Activated naive CD4-positive, alpha-beta T cell treated with anti-CD3 and anti-CD28 coated beads, Interleukin-2, amount 50 U/mL, for 16 hours (primary cell): Measurements from ENCODE around the gene ABCA2.
A peak's percentile ranks its signal among the peaks of the same experiment; 100 is the strongest.

ENCODE experiments used
- DNase-seq: peaks from one replicate; pipeline ENCODE4 v3.0.0-alpha.2; 2020

Gene ABCA2, protein sequence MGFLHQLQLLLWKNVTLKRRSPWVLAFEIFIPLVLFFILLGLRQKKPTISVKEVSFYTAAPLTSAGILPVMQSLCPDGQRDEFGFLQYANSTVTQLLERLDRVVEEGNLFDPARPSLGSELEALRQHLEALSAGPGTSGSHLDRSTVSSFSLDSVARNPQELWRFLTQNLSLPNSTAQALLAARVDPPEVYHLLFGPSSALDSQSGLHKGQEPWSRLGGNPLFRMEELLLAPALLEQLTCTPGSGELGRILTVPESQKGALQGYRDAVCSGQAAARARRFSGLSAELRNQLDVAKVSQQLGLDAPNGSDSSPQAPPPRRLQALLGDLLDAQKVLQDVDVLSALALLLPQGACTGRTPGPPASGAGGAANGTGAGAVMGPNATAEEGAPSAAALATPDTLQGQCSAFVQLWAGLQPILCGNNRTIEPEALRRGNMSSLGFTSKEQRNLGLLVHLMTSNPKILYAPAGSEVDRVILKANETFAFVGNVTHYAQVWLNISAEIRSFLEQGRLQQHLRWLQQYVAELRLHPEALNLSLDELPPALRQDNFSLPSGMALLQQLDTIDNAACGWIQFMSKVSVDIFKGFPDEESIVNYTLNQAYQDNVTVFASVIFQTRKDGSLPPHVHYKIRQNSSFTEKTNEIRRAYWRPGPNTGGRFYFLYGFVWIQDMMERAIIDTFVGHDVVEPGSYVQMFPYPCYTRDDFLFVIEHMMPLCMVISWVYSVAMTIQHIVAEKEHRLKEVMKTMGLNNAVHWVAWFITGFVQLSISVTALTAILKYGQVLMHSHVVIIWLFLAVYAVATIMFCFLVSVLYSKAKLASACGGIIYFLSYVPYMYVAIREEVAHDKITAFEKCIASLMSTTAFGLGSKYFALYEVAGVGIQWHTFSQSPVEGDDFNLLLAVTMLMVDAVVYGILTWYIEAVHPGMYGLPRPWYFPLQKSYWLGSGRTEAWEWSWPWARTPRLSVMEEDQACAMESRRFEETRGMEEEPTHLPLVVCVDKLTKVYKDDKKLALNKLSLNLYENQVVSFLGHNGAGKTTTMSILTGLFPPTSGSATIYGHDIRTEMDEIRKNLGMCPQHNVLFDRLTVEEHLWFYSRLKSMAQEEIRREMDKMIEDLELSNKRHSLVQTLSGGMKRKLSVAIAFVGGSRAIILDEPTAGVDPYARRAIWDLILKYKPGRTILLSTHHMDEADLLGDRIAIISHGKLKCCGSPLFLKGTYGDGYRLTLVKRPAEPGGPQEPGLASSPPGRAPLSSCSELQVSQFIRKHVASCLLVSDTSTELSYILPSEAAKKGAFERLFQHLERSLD (N-terminal part only)

DNA sequence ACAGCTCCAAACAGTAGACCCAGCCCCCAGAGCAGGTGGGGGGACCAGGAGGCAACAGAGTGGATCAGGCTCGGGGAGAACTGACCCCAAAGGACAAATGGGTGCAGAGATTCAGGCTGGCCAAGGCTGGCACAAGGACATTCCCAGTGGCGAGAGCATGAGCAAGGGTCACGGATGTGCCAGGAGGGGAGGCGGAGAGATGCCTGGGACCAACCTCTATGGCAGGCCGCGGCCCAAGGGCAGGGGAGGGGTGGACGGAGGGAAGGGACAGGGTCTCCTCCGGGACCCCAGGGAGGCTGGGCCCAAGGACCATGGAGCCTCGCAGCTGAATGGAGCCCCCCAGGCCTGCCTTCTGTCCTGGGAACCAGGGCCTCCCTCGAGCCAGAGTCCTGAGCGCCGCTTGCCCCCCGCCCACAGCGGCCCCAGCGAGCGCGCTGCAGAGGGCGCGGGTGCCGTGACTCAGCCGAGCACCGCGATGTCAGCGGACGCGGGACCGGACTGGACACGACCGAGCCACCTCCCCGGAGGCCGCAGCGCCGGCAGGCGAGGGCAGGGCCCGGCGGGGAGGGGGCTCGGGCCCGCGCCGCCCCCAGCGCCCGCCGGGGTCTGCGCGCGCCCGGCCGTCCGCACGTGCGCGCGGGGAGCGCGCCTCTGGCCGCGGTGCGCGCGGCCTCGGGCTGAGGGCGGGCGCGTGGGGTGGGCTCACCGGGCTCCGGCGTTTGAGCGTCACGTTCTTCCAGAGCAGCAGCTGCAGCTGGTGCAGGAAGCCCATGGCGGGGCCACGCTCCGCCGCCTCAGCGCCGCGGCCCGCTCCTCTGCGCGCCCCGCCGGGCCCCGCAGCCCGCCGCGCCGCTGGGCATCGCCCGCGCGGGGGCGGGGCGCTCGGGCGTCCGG is at the start of gene ABCA2:
Gene ABCA2 (minus strand): TSS at position 869 of the 894 bp plus-strand sequence. CDS start 97 bp downstream, at position 772.
- DNase-seq, result no peak

DNA sequence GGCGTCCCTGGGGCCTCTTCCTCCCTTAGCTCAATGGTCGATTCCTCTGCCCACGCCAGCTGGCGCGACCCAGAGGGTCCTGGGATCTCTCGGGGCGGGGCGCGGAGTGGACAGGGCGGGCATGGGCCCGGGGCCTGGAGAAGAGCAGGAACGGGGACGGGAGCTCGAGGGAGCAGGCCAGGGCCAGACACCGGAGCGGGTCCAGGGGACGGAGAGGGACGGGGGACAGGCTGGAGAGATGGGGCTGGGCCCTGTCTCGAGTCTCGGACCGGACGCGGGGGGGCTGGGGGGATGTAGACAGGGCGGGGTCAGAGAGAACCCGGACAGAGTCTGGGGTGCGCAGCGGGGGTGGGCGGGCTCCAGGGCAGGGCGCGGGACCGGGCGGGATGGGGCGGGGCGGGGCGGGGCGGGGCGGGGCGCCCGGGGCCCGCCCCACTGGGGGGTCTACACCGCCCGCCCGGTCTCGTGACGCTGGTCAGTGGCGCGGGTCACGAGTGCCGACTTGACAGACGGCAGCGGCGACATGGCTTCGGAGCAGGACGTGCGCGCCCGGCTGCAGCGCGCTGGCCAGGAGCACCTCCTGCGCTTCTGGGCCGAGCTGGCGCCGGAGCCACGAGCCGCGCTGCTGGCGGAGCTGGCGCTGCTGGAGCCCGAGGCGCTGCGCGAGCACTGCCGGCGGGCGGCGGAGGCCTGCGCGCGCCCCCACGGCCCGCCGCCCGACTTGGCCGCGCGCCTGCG is 49.1 kb upstream of the ABCA2 start, which contains the start of gene UAP1L1:
Gene UAP1L1 (plus strand): TSS at position 508 of the 738 bp plus-strand sequence. CDS start 16 bp downstream, at position 524.
- DNase-seq, result peak; percentile 45

GRCh38 chr9:137076636-137077009 is 48.6 kb upstream of the ABCA2 start:
- no peak for DNase-seq

- no peak for DNase-seq
Observed at GRCh38 chr9:137075275-137075775, 47.3 kb upstream of the ABCA2 start.

DNA sequence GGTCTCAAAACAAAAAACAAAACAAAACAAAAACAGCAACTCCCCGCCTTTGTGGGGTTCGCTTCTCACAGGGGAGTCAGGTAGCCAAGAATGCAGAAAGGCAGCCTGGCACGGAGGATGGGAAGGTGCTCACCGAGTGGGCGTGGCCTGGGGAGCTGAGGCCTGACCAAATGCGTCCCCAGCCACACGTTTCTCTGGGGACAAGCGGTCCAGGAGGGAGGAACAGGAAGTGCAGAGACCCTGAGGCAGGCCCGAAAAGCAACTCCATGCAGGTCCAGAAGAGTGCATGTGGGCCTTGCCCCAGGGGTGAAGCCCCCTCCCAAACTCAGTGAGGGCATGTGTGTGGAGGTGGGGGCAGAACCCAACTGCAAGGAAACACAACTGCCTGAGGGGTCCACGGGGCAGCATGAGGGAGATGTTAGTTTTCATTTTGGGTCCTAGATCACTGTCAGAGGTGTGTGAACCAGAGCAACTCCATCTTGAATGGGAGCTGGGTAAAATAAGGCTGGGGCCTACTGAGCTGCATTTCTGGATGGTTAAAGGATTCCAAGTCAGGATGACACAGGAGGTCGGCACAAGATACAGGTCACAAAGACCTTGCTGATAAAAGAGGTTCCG is 46.7 kb upstream of the ABCA2 start:
- no peak for DNase-seq

- no peak for DNase-seq
Observed at GRCh38 chr9:137073992-137074399, 46.0 kb upstream of the ABCA2 start.

- DNase-seq, result no peak
Observed at GRCh38 chr9:137071282-137071681, 43.2 kb upstream of the ABCA2 start.

- DNase-seq, result no peak
Observed at GRCh38 chr9:137070906-137071275, 42.9 kb upstream of the ABCA2 start.

- peak; percentile 85 for DNase-seq
Observed at GRCh38 chr9:137070201-137070905, 42.3 kb upstream of the ABCA2 start, which contains the start of gene SAPCD2. TSS of gene SAPCD2 (minus strand) at chr9:137070557. CDS start at chr9:137070460, 97 bp downstream.

- no peak for DNase-seq
Observed at GRCh38 chr9:137069508-137070091, 41.6 kb upstream of the ABCA2 start.

GRCh38 chr9:137068539-137069507 is 40.8 kb upstream of the ABCA2 start:
- DNase-seq, result no peak

- peak; percentile 86 for DNase-seq
Observed at GRCh38 chr9:137067860-137068538, 40.0 kb upstream of the ABCA2 start.

DNA sequence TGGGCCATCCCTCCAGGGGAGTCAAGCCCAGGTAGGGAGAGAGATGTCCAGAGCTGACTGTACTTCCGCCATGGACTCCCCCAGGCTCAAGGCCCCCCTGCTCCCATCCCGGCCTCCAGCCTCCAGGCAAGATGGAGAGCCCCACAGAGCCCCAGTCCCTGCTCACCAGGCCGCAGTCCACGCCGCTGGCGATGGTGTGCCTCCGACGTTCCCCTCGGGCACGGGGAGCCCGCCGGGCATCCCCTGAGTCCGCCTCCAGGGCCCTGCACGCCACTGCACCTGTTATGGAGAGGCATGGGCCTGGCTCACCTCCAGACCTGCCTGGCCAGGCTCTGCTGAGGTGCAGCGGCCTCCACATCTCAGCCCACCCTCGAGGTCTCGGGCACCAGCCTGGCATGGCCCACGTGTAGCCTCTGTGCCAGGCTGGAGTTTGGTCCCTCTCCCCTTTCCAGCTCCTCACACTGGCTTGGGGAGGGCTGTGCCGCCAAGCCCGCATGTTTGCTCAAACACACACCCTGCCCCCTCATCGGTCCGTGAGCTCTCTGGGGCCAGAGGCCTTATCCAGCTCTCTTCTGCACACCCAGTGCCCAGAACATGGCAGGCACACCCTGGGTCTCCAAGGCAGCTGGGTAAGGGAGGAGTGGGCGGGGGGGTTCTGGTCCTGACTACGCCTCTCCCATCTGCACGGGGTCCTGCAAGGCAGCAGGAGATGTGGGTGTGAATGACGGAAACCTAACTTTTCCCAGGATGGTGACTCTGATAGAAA is 38.2 kb upstream of the ABCA2 start:
- DNase-seq, result no peak

DNA sequence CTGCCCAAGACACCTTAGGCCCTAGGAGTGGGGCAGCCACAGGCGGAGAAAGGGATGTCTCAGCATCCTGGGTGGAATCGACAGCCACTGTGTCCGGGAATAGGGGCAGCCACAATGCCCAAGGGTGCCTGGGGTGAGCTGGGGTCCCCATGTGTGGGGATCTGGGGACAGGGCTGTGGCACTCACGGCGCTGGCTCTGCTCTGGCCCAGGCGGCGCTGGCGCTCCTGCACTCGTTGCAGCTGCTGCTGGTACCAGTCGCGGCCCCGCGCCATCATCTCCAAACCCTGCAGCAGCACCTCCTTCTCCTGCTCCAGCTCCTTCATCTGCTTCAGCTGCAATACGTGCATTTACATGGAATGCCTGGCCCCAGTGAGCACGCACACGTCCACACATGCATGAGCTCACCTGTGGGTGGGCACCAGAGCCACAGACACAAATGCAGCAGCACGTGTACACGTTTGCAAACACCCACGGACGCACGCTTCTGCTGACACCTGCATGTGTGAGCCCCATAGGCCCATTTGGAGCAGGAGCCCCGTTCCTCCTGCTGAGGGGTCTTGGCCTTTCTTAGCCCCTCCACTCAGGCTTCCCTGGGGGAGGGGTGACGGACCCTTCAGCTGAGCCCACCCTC is 37.4 kb upstream of the ABCA2 start:
- DNase-seq, result no peak

DNA sequence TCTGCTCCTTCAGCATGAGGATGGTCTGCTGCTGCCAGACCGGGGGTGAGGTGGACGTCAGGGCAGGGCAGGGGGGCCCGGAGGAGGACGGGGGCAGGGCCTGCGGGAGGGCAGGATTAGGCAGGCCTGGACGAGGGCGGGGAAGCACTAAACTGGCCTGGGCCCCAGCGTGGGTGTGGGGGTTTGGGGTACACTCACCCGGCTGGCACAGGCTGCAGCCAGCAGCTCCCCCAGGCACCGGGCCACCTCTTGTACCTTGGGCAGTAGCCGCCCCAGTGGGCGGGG is 36.8 kb upstream of the ABCA2 start:
- DNase-seq, result no peak
